HL-60 (cell line): ENCODE data around the gene WDR1.

Source experiments
- DNase-seq, 2 experiments: peaks; one replicate each; pipeline ENCODE4 v3.0.0-alpha.2; 2010 to 2020; ENCODE audit warnings: low read depth in 1 of 2, low spot score in 1 of 2
- H3K27ac ChIP-seq: fragments of 250-450 bp; sonication (Bioruptor Pico); replicated peaks from 2 replicates; pipeline ENCODE4 v1.5.1; 2020; ENCODE audit warnings: mild to moderate bottlenecking, moderate library complexity
- H3K27me3 ChIP-seq: fragments of 250-450 bp; sonication (Bioruptor Pico); 2 replicates; pipeline ENCODE4 v1.5.1; 2021; ENCODE audit warnings: mild to moderate bottlenecking, moderate library complexity; ENCODE audit not compliant: insufficient read depth, poor library complexity, severe bottlenecking
- H3K4me3 ChIP-seq: replicated peaks from 2 replicates; pipeline ENCODE4 v1.5.1; 2011; ENCODE audit warnings: mild to moderate bottlenecking, control low read depth, low read length; ENCODE audit not compliant: insufficient read depth
- GABPA ChIP-seq: IDR thresholded peaks from 2 replicates; pipeline ENCODE4 v1.6.1; 2012; ENCODE audit warnings: low read depth
- POLR2AphosphoS5 ChIP-seq: IDR thresholded peaks from 2 replicates; pipeline ENCODE4 v1.6.1; 2012; ENCODE audit warnings: low read depth
- SPI1 ChIP-seq: IDR thresholded peaks from 2 replicates; pipeline ENCODE4 v1.6.1; 2012; ENCODE audit warnings: low read depth, mild to moderate bottlenecking, borderline replicate concordance
- TF ChIP-seq, protein P1 (sequence below): IDR thresholded peaks from one replicate; pipeline ENCODE4 v1.5.1; 2011; ENCODE audit warnings: low read length, control low read depth, inconsistent platforms; ENCODE audit not compliant: insufficient read depth
- TF ChIP-seq, protein P2 (sequence below): IDR thresholded peaks from 2 replicates; pipeline ENCODE4 v1.6.1; 2012; ENCODE audit warnings: low read depth; ENCODE audit not compliant: insufficient replicate concordance

WDR1 gene

GRCh38 chr4:10088135-10089010, 28.2 kb downstream of the WDR1 start:
- TF ChIP-seq, protein P1, sequence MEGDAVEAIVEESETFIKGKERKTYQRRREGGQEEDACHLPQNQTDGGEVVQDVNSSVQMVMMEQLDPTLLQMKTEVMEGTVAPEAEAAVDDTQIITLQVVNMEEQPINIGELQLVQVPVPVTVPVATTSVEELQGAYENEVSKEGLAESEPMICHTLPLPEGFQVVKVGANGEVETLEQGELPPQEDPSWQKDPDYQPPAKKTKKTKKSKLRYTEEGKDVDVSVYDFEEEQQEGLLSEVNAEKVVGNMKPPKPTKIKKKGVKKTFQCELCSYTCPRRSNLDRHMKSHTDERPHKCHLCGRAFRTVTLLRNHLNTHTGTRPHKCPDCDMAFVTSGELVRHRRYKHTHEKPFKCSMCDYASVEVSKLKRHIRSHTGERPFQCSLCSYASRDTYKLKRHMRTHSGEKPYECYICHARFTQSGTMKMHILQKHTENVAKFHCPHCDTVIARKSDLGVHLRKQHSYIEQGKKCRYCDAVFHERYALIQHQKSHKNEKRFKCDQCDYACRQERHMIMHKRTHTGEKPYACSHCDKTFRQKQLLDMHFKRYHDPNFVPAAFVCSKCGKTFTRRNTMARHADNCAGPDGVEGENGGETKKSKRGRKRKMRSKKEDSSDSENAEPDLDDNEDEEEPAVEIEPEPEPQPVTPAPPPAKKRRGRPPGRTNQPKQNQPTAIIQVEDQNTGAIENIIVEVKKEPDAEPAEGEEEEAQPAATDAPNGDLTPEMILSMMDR = no peak
- TF ChIP-seq GABPA (no peak), SPI1 (no peak), POLR2AphosphoS5 (no peak)
- TF ChIP-seq, protein P2, sequence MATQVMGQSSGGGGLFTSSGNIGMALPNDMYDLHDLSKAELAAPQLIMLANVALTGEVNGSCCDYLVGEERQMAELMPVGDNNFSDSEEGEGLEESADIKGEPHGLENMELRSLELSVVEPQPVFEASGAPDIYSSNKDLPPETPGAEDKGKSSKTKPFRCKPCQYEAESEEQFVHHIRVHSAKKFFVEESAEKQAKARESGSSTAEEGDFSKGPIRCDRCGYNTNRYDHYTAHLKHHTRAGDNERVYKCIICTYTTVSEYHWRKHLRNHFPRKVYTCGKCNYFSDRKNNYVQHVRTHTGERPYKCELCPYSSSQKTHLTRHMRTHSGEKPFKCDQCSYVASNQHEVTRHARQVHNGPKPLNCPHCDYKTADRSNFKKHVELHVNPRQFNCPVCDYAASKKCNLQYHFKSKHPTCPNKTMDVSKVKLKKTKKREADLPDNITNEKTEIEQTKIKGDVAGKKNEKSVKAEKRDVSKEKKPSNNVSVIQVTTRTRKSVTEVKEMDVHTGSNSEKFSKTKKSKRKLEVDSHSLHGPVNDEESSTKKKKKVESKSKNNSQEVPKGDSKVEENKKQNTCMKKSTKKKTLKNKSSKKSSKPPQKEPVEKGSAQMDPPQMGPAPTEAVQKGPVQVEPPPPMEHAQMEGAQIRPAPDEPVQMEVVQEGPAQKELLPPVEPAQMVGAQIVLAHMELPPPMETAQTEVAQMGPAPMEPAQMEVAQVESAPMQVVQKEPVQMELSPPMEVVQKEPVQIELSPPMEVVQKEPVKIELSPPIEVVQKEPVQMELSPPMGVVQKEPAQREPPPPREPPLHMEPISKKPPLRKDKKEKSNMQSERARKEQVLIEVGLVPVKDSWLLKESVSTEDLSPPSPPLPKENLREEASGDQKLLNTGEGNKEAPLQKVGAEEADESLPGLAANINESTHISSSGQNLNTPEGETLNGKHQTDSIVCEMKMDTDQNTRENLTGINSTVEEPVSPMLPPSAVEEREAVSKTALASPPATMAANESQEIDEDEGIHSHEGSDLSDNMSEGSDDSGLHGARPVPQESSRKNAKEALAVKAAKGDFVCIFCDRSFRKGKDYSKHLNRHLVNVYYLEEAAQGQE = no peak
- H3K27ac ChIP-seq = no peak overlapping the region

DNA sequence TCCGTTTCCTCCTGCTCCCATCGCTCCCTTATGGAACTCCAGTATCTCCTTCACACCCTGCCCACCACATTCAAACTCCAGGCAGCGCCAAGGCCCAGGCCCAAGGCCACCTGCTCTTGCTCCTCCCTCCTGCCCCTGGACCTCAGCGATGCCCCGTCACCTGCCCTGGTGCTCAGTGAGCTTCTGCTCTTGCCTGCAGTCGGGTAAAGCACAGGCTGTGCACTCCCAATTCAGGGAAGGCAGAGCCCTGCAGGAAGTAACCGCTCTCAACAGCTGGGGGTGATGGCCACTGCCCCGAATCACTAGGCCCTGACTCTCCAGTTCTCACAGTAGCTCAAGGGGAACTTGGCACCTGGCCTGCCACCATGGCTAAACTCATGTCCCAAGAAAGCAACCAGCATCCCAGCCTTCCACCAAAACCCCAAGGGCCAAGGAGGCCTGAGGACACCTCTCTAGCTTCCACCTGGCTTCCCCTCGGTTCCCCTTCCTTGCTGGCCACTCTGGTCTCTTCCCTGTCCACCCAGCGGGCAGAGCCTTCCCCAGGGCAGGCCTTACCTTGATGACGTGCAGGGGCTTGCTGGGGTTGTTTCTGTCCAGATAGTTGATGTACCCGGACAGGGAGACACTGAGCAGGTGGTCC, 29.3 kb downstream of the WDR1 start:
- TF ChIP-seq GABPA = no peak
- TF ChIP-seq, protein P2 = no peak
- TF ChIP-seq, protein P1 = no peak
- TF ChIP-seq SPI1 = no peak
- no peak for TF ChIP-seq POLR2AphosphoS5
- Histone ChIP-seq H3K27ac (no peak overlapping the region), H3K27me3 (no peaks in the 10 kb centered on the region), H3K4me3 (no peak overlapping the region)
- no peak for DNase-seq

More at GRCh38 chr4:10088135-10089010, 28.2 kb downstream of the WDR1 start:
- Histone ChIP-seq H3K4me3 (no peak overlapping the region), H3K27me3 (no peaks in the 10 kb centered on the region)
- no peak for DNase-seq

DNA sequence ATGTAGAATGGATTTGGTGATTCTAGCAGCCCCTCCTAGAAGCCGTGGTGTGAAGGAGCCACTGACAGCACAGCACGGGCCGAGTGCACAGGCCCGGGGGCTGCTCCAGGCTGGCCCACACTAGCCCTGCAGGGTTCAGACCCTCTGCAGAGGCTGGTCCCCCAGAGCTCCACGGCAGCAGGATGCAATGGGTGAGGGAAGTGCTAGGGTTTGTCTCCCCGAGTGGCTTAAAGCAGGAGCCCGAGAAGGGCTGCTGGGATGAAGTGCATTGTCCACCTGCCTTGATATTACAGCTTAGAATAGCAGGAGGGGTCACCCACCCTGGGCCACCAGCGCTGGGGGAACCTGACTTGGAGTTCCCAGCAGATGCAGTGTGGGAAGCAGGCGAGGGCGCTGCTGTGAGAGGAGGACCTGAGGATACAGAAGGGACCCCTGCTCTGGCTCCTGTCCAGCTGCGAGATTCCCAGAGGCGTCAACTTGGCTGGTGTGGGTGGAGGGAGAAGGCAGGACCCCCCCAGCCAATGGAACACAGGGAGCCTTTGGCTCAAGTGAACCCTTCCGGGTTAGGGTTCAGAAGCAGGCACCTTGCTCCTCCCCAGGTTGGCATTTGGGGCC, 30.0 kb downstream of the WDR1 start:
- TF ChIP-seq GABPA = no peak
- TF ChIP-seq POLR2AphosphoS5 = no peak
- TF ChIP-seq, protein P1 = no peak
- TF ChIP-seq SPI1 = no peak
- TF ChIP-seq, protein P2 = no peak
- no peak overlapping the region for H3K4me3 ChIP-seq
- H3K27ac ChIP-seq = no peak overlapping the region
- no peak for DNase-seq
- H3K27me3 ChIP-seq = no peaks in the 10 kb centered on the region
